ENCODE results near the gene ANKRD55. TPM values are rescaled to one million over a fixed set of nuclear protein-coding genes. Genes with fewer than 3 reads are reported as not detected.

The ANKRD55 gene
- total and polyA plus RNA-seq, 2 of the 8 experiments (the other 6 are each of a cell fraction or from before 2014, with no cell fraction given): not detected

- no peak for TF ChIP-seq CTCF (IDR thresholded peaks at IDR 0.05; ENCODE audit: control extremely low read depth in 1 of 3, insufficient read depth in 1 of 3, low read depth in 1 of 3, low read length in 3 of 3)
- no peak for TF ChIP-seq POLR2A (IDR thresholded peaks at IDR 0.05; ENCODE audit: control extremely low read depth in 1 of 2, low read depth in 2 of 2, low read length in 2 of 2)
- TF ChIP-seq RXRA (IDR thresholded peaks at IDR 0.05; ENCODE audit: insufficient read depth, low read depth, low read length): no peak
- no peak for TF ChIP-seq CREB1 (IDR thresholded peaks at IDR 0.05)
- no peak for TF ChIP-seq YY1 (IDR thresholded peaks at IDR 0.05; ENCODE audit: low read depth, low read length)
Measured at GRCh38 chr5:56077796-56078233, 155.3 kb downstream of the ANKRD55 start (continued).
